Measurements from ENCODE around the gene PTPRA.

GRCh38 chr20:2888224-2888955 lies 15.1 kb downstream of the PTPRA start:
- TF ChIP-seq YY1 (IDR thresholded peaks at IDR 0.05; ENCODE audit: insufficient read depth, insufficient read length) (no peak), ZNF274 (IDR thresholded peaks at IDR 0.05; ENCODE audit: low read depth, low read length) (no peak), SUZ12 (IDR thresholded peaks at IDR 0.05; ENCODE audit: extremely low read depth, insufficient read depth, insufficient read length) (no peak)

Measured in NT2/D1 (cell line).